HEK293 (cell line): ENCODE measurements around the gene NOC2L.
A peak's percentile ranks its signal among the peaks of the same experiment; 100 is the strongest.

ENCODE experiments used
- CTCF ChIA-PET: fragments of 350-600 bp; formaldehyde crosslinking; extraction: SDS; loops from one replicate; lab custom pipeline; 2021; ENCODE audit warnings: antibody characterized with exemption; lab: Yijun Ruan, JAX
- POLR2A ChIA-PET: fragments of 300-600 bp; formaldehyde crosslinking; extraction: SDS; loops from one replicate; lab custom pipeline; 2020; ENCODE audit warnings: antibody characterized with exemption, inconsistent platforms; lab: Yijun Ruan, JAX
- H3K27ac ChIP-seq: fragments of 200-500 bp; sonication (Bioruptor generic); 2 replicates; pipeline ENCODE4 v1.5.1; 2014; ENCODE audit warnings: low read depth, low read length, control low read depth, inconsistent platforms; ENCODE audit errors: extremely low read depth
- H3K36me3 ChIP-seq, 2 experiments: fragments of 200-500 bp in 1 of 2; sonication (Bioruptor generic) in 1 of 2; 1 replicate in 1 of 2; 2 replicates in 1 of 2; pipeline ENCODE4 v1.5.1; 2014 to 2017; ENCODE audit warnings: inconsistent platforms in 2 of 2, low read length in 2 of 2; ENCODE audit not compliant: control insufficient read depth in 2 of 2, insufficient read depth in 1 of 2
- H3K4me1 ChIP-seq: fragments of 200-500 bp; sonication (Bioruptor generic); 2 replicates; pipeline ENCODE4 v1.5.1; 2014; ENCODE audit warnings: mild to moderate bottlenecking, low read length, inconsistent platforms; ENCODE audit not compliant: control insufficient read depth, insufficient read depth
- H3K4me3 ChIP-seq: 2 replicates; pipeline ENCODE4 v1.5.1; 2011; ENCODE audit warnings: low read depth, mild to moderate bottlenecking, control low read depth, low read length, moderate library complexity
- H3K9me3 ChIP-seq: fragments of 200-500 bp; sonication (Bioruptor generic); 2 replicates; pipeline ENCODE4 v1.5.1; 2014; ENCODE audit warnings: low read depth, low read length, inconsistent platforms; ENCODE audit not compliant: control insufficient read depth, insufficient read depth
- KLF8 ChIP-seq: fragments of 450-650 bp; formaldehyde crosslinking; IDR thresholded peaks from 2 replicates; pipeline ENCODE4 v1.5.1; 2016; ENCODE audit warnings: missing biosample characterization, missing genetic modification characterization
- YY2 ChIP-seq: fragments of 450-650 bp; formaldehyde crosslinking; IDR thresholded peaks from 2 replicates; pipeline ENCODE4 v1.5.1; 2016; ENCODE audit warnings: missing biosample characterization, missing genetic modification characterization
- ZBTB21 ChIP-seq: fragments of 450-650 bp; formaldehyde crosslinking; IDR thresholded peaks from 2 replicates; pipeline ENCODE4 v1.5.1; 2017; ENCODE audit warnings: missing biosample characterization, missing genetic modification characterization
- ZIC2 ChIP-seq: fragments of 450-650 bp; formaldehyde crosslinking; IDR thresholded peaks from 2 replicates; pipeline ENCODE4 v1.5.1; 2016; ENCODE audit warnings: missing biosample characterization, missing genetic modification characterization
- ZNF23 ChIP-seq: fragments of 450-650 bp; formaldehyde crosslinking; IDR thresholded peaks from 2 replicates; pipeline ENCODE4 v1.5.1; 2016; ENCODE audit warnings: missing biosample characterization, missing genetic modification characterization, borderline replicate concordance
- ZNF391 ChIP-seq: fragments of 450-650 bp; formaldehyde crosslinking; IDR thresholded peaks from 2 replicates; pipeline ENCODE4 v1.5.1; 2016; ENCODE audit warnings: low read depth, missing biosample characterization, missing genetic modification characterization, borderline replicate concordance
- TF ChIP-seq, protein P1 (sequence below): fragments of 450-650 bp; formaldehyde crosslinking; IDR thresholded peaks from 2 replicates; pipeline ENCODE4 v1.5.1; 2016; ENCODE audit warnings: missing biosample characterization, missing genetic modification characterization
- TF ChIP-seq, protein P2 (sequence below): fragments of 450-650 bp; formaldehyde crosslinking; IDR thresholded peaks from 2 replicates; pipeline ENCODE4 v1.5.1; 2016; ENCODE audit warnings: missing biosample characterization, missing genetic modification characterization
- TF ChIP-seq, protein P3 (sequence below): fragments of 450-650 bp; formaldehyde crosslinking; IDR thresholded peaks from 2 replicates; pipeline ENCODE4 v1.5.1; 2017; ENCODE audit warnings: missing biosample characterization, mild to moderate bottlenecking, missing genetic modification characterization, moderate library complexity
- TF ChIP-seq, protein P4 (sequence below): fragments of 450-650 bp; formaldehyde crosslinking; IDR thresholded peaks from 2 replicates; pipeline ENCODE4 v1.5.1; 2016; ENCODE audit warnings: missing biosample characterization, missing genetic modification characterization

NOC2L gene

DNA sequence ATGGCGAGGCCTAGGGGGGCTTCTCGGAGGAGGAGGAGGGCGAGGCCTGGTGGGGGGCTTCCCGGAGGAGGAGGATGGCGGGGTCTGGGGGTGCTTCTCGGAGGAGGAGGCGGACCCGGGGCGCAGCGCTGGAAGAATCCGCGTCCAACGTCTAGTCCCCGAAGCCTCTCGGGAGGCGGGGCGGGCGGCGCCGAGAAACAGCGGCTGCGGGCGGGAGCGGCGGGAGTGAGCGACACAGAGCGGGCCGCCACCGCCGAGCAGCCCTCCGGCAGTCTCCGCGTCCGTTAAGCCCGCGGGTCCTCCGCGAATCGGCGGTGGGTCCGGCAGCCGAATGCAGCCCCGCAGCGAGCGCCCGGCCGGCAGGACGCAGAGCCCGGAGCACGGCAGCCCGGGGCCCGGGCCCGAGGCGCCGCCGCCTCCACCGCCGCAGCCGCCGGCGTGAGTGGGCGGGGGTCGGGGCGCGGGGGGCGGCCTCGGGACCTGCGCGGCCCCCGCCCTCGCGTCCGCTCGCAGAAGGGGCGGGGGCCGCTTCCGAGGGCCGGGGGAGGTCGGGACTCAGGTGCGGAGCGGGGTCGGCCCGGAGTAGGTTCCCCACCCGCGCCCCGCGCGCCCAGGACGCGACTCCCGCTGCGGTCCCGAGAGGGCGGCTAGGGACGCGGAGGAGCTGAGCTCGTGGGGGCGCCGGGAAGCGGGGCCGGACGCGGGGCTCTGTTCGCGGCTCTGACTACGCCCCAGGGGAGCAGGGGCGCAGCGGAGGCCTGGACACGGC, 1.5 kb upstream of the NOC2L start, which contains the start of gene KLHL17 (continued):
- TF ChIP-seq, protein P1, sequence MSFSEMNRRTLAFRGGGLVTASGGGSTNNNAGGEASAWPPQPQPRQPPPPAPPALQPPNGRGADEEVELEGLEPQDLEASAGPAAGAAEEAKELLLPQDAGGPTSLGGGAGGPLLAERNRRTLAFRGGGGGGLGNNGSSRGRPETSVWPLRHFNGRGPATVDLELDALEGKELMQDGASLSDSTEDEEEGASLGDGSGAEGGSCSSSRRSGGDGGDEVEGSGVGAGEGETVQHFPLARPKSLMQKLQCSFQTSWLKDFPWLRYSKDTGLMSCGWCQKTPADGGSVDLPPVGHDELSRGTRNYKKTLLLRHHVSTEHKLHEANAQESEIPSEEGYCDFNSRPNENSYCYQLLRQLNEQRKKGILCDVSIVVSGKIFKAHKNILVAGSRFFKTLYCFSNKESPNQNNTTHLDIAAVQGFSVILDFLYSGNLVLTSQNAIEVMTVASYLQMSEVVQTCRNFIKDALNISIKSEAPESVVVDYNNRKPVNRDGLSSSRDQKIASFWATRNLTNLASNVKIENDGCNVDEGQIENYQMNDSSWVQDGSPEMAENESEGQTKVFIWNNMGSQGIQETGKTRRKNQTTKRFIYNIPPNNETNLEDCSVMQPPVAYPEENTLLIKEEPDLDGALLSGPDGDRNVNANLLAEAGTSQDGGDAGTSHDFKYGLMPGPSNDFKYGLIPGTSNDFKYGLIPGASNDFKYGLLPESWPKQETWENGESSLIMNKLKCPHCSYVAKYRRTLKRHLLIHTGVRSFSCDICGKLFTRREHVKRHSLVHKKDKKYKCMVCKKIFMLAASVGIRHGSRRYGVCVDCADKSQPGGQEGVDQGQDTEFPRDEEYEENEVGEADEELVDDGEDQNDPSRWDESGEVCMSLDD (tag by site-specific recombination) = peak; percentile 78

DNA sequence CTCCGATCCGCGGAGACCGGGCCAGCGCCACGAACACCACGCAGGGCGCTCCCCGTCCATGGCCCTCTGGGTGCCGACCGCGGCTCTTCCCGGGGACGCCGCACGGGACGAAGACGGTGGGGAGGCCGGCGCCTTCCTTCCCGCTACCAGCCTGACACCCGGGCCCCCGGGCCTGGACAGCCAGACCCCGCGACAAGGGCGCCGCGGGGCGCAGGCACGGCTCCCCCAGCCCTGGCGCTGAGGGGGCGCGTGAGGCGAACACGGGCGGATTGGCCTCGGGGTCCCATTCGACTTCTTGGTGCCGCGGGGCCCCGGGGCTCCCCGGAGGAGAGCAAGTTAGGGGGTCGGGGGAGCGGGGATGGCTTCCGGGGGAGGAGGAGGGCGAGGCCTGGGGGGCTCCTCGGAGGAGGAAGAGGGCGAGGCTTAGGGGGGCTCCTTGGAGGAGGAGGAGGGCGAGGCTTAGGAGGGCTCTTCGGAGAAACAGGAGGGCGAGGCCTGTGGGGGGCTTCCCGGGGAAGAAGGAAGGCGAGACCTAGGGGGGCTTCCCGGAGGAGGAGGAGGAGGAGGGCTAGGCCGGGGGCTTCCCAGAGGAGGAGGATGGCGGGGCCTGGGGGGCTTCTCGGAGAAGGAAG, 791 bp upstream of the NOC2L start:
- H3K9me3 ChIP-seq = no peaks in the 10 kb centered on the region
- ChIA-PET POLR2A (interaction anchor here (1.4 kb wide), 1 partner anchor 18 kb away, joined by 4 read pairs; no protein-coding TSS in a partner anchor), CTCF (interaction anchor here (0.6 kb wide), 2 partner anchors 16 to 182 kb away, joined by 3 read pairs; no protein-coding TSS in a partner anchor)
- peaks cover 3 to 60% of the 10 kb centered on the region in 2 experiments; a peak in 2 of 3 replicates for H3K36me3 ChIP-seq
- H3K27ac ChIP-seq = no peak overlapping the region; the same call in 1 of the 2 replicates
- TF ChIP-seq, protein P2, sequence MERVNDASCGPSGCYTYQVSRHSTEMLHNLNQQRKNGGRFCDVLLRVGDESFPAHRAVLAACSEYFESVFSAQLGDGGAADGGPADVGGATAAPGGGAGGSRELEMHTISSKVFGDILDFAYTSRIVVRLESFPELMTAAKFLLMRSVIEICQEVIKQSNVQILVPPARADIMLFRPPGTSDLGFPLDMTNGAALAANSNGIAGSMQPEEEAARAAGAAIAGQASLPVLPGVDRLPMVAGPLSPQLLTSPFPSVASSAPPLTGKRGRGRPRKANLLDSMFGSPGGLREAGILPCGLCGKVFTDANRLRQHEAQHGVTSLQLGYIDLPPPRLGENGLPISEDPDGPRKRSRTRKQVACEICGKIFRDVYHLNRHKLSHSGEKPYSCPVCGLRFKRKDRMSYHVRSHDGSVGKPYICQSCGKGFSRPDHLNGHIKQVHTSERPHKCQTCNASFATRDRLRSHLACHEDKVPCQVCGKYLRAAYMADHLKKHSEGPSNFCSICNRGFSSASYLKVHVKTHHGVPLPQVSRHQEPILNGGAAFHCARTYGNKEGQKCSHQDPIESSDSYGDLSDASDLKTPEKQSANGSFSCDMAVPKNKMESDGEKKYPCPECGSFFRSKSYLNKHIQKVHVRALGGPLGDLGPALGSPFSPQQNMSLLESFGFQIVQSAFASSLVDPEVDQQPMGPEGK (tag by site-specific recombination) = peak; percentile 54; the same call in 1 of the 2 replicates
- TF ChIP-seq ZIC2 (tag by site-specific recombination) = no peak
- H3K4me3 ChIP-seq = peak overlapping the region; percentile 57
- no peaks in the 10 kb centered on the region for H3K4me1 ChIP-seq

DNA sequence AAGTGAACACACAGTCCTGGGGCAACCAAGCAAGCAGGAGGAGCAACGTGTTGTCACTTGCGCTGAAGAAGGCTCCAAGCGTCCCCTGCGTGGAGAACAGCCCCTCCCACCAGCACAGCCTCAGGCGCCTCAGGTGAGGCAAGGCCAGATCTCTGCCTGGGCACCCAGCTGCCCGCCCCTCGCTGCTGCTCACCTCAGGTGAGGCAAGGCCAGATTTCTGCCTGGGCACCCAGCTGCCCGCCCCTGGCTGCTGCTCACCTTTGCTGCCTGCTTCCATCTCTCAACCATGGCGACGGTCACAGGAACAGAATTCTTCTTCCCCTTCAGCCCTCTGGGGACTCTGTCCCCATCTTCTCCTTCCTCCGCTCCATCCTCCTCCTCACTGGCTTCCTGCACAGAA, 2.4 kb downstream of the NOC2L start:
- H3K27ac ChIP-seq = no peak overlapping the region
- no peaks in the 10 kb centered on the region for H3K9me3 ChIP-seq
- POLR2A ChIA-PET = interaction anchor here (1.1 kb wide), 1 partner anchor 14 kb away, joined by 4 read pairs; no protein-coding TSS in a partner anchor
- no peak for TF ChIP-seq ZNF391 (tag by site-specific recombination)
- TF ChIP-seq ZBTB21 (tag by site-specific recombination) = no peak
- TF ChIP-seq, protein P3, sequence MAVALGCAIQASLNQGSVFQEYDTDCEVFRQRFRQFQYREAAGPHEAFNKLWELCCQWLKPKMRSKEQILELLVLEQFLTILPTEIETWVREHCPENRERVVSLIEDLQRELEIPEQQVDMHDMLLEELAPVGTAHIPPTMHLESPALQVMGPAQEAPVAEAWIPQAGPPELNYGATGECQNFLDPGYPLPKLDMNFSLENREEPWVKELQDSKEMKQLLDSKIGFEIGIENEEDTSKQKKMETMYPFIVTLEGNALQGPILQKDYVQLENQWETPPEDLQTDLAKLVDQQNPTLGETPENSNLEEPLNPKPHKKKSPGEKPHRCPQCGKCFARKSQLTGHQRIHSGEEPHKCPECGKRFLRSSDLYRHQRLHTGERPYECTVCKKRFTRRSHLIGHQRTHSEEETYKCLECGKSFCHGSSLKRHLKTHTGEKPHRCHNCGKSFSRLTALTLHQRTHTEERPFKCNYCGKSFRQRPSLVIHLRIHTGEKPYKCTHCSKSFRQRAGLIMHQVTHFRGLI (tag by site-specific recombination) = no peak
- TF ChIP-seq KLF8 = no peak
- no peak for TF ChIP-seq ZNF23
- no peak for TF ChIP-seq YY2 (tag by site-specific recombination)
- TF ChIP-seq, protein P4, sequence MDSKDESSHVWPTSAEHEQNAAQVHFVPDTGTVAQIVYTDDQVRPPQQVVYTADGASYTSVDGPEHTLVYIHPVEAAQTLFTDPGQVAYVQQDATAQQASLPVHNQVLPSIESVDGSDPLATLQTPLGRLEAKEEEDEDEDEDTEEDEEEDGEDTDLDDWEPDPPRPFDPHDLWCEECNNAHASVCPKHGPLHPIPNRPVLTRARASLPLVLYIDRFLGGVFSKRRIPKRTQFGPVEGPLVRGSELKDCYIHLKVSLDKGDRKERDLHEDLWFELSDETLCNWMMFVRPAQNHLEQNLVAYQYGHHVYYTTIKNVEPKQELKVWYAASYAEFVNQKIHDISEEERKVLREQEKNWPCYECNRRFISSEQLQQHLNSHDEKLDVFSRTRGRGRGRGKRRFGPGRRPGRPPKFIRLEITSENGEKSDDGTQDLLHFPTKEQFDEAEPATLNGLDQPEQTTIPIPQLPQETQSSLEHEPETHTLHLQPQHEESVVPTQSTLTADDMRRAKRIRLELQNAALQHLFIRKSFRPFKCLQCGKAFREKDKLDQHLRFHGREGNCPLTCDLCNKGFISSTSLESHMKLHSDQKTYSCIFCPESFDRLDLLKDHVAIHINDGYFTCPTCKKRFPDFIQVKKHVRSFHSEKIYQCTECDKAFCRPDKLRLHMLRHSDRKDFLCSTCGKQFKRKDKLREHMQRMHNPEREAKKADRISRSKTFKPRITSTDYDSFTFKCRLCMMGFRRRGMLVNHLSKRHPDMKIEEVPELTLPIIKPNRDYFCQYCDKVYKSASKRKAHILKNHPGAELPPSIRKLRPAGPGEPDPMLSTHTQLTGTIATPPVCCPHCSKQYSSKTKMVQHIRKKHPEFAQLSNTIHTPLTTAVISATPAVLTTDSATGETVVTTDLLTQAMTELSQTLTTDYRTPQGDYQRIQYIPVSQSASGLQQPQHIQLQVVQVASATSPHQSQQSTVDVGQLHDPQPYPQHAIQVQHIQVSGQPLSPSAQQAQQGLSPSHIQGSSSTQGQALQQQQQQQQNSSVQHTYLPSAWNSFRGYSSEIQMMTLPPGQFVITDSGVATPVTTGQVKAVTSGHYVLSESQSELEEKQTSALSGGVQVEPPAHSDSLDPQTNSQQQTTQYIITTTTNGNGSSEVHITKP = no peak
- H3K4me3 ChIP-seq = no peak overlapping the region
- H3K4me1 ChIP-seq = no peaks in the 10 kb centered on the region
- H3K36me3 ChIP-seq = peaks cover 9 to 64% of the 10 kb centered on the region in 2 experiments; a peak in 2 of 3 replicates
- CTCF ChIA-PET = interaction anchor here (0.7 to 0.9 kb wide), 3 partner anchors 15 to 107 kb away, joined by 3 read pairs; no protein-coding TSS in a partner anchor
